H1 (cell line): Measurements from ENCODE around the gene CYTH1. TPM values are rescaled to one million over a fixed set of nuclear protein-coding genes. Genes with fewer than 3 reads are reported as not detected.

ENCODE experiments used
- TAF7 ChIP-seq: optimal IDR thresholded peaks from 2 replicates; pipeline ENCODE3; 2011; ENCODE audit warnings: low read depth, mild to moderate bottlenecking, inconsistent platforms, low read length, moderate library complexity, borderline replicate concordance
- TCF12 ChIP-seq: IDR thresholded peaks from 2 replicates; pipeline ENCODE4 v1.6.1; 2011; ENCODE audit warnings: low read depth, mild to moderate bottlenecking, low read length
- TEAD4 ChIP-seq: IDR thresholded peaks from 2 replicates; pipeline ENCODE4 v1.6.1; 2012; ENCODE audit warnings: low read depth, low read length, inconsistent platforms, mixed read lengths
- polyA plus RNA-seq, 7 experiments: library from polyadenylated mRNA; depleted of rRNA in 3 of 7; stranded (reverse) in 5 of 7; unstranded in 2 of 7; fragments of >200 nt in 5 of 7; fragments of 200-250 nt in 2 of 7; gene quantifications; 1 replicate in 5 of 7; 2 replicates in 1 of 7; 4 replicates in 1 of 7; pipeline versions ENCODE4 v1.2.1 to v1.2.3, GENCODE V29; 2011 to 2013; ENCODE audit warnings: missing spikeins in 2 of 7, mixed read lengths in 2 of 7
- total RNA-seq: library from RNA; stranded (reverse); fragmentation: NEBNext Ultra II Directional; extraction: Animal tissue kit (Norgen Biotek cat#: 25700); gene quantifications from 2 replicates; pipeline ENCODE4 v1.2.1, GENCODE V29; 2021
- TF ChIP-seq, protein P1 (sequence below): IDR thresholded peaks from 2 replicates; pipeline ENCODE4 v1.6.1; 2012; ENCODE audit warnings: inconsistent platforms
- TF ChIP-seq, protein P2 (sequence below), 3 experiments: IDR thresholded peaks; 1 replicate in 2 of 3; 2 replicates in 1 of 3; pipeline versions ENCODE4 v1.5.1 to v1.6.1; 2011; ENCODE audit warnings: low read length in 3 of 3, mild to moderate bottlenecking in 3 of 3, inconsistent platforms in 2 of 3, low read depth in 1 of 3, moderate library complexity in 1 of 3; ENCODE audit not compliant: insufficient read depth in 1 of 3; ENCODE audit errors: control extremely low read depth in 1 of 3

The CYTH1 gene
- total and polyA plus RNA-seq, 2 of the 8 experiments (the other 6 are each of a cell fraction or from before 2014, with no cell fraction given) = 12.8 to 14.8 TPM

DNA sequence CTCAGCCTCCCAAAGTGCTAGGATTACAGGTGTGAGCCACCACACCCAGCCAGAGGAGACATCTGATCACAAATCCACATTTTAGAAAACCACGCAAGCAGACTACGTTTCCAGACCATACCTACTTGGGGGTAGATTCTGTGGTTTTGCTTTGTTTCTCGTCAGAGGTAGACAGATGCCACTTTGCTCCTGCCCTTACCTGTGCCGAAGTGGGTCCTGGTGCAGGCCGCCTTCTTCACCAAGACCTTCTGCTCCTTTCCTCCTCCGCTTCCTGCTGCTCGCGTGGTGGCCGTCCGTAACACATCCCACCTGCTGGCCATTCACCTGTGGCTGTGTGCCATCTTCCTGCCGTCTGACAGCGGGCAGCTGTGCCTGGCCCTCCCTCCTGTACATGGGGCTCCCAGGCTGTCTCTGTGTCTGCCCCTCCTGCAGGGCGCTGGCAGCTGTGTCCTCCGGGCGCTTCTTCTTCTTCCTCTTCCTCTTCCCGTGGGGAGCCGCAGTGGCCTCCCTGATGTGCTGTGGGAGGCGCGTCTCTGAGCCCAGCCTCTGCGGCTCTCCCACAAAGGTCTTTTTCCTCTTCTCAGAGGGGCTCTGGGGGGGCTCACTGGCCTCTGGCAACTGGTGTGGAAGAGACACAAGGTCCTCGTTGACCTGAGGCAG lies 21.2 kb upstream of the CYTH1 start (continued):
- TF ChIP-seq, protein P1, sequence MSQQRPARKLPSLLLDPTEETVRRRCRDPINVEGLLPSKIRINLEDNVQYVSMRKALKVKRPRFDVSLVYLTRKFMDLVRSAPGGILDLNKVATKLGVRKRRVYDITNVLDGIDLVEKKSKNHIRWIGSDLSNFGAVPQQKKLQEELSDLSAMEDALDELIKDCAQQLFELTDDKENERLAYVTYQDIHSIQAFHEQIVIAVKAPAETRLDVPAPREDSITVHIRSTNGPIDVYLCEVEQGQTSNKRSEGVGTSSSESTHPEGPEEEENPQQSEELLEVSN = no peak
- TF ChIP-seq TCF12 (no peak), TAF7 (no peak), TEAD4 (no peak)
- TF ChIP-seq, protein P2, sequence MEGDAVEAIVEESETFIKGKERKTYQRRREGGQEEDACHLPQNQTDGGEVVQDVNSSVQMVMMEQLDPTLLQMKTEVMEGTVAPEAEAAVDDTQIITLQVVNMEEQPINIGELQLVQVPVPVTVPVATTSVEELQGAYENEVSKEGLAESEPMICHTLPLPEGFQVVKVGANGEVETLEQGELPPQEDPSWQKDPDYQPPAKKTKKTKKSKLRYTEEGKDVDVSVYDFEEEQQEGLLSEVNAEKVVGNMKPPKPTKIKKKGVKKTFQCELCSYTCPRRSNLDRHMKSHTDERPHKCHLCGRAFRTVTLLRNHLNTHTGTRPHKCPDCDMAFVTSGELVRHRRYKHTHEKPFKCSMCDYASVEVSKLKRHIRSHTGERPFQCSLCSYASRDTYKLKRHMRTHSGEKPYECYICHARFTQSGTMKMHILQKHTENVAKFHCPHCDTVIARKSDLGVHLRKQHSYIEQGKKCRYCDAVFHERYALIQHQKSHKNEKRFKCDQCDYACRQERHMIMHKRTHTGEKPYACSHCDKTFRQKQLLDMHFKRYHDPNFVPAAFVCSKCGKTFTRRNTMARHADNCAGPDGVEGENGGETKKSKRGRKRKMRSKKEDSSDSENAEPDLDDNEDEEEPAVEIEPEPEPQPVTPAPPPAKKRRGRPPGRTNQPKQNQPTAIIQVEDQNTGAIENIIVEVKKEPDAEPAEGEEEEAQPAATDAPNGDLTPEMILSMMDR (IDR thresholded peaks at IDR 0.05; ENCODE audit: control extremely low read depth in 1 of 3, insufficient read depth in 1 of 3, low read depth in 1 of 3, low read length in 3 of 3) = no peak
